ENCODE results near the gene CCDC154. TPM values are rescaled to one million over a fixed set of nuclear protein-coding genes. Genes with fewer than 3 reads are reported as not detected.

CCDC154 gene
- total RNA-seq, 1 donor from 2014 or later = 3.1 TPM

- no peak for TF ChIP-seq CTCF (IDR thresholded peaks at IDR 0.05)
- Histone ChIP-seq H3K27me3 (ENCODE audit: low read depth) (no peaks in the 10 kb centered on the region), H3K4me3 (no peak overlapping the region), H3K4me1 (no peaks in the 10 kb centered on the region), H3K36me3 (peaks cover 62% of the 10 kb centered on the region), H3K9me3 (no peaks in the 10 kb centered on the region), H3K27ac (no peak overlapping the region)
- intact Hi-C loops (cut with DNase I) = no loop called here
- DNase-seq (no peak), ATAC-seq (no peak)
Measured at GRCh38 chr16:1446296-1447080, 2.1 kb upstream of the CCDC154 start.

GRCh38 chr16:1445518-1446203 is 1.3 kb upstream of the CCDC154 start:
- TF ChIP-seq CTCF (IDR thresholded peaks at IDR 0.05) = no peak
- Histone ChIP-seq H3K36me3 (peaks cover 54% of the 10 kb centered on the region), H3K27ac (no peak overlapping the region), H3K4me3 (no peak overlapping the region), H3K4me1 (no peaks in the 10 kb centered on the region), H3K27me3 (ENCODE audit: low read depth) (no peaks in the 10 kb centered on the region), H3K9me3 (no peaks in the 10 kb centered on the region)
- no peak for DNase-seq
- ATAC-seq = no peak
- intact Hi-C loops (cut with DNase I) = no loop called here

GRCh38 chr16:1444730-1445517 is 568 bp upstream of the CCDC154 start:
- H3K27ac ChIP-seq = no peak overlapping the region
- H3K36me3 ChIP-seq = peaks cover 46% of the 10 kb centered on the region
- no peaks in the 10 kb centered on the region for H3K4me1 ChIP-seq
- no peak overlapping the region for H3K4me3 ChIP-seq
- DNase-seq = no peak
- no peak for TF ChIP-seq CTCF (IDR thresholded peaks at IDR 0.05)
- intact Hi-C loops (cut with DNase I) = no loop called here
- H3K9me3 ChIP-seq = no peaks in the 10 kb centered on the region
- ATAC-seq = no peak
- H3K27me3 ChIP-seq (ENCODE audit: low read depth) = no peaks in the 10 kb centered on the region

- no peak for TF ChIP-seq CTCF (IDR thresholded peaks at IDR 0.05)
- Histone ChIP-seq H3K9me3 (no peaks in the 10 kb centered on the region), H3K27me3 (ENCODE audit: low read depth) (no peaks in the 10 kb centered on the region), H3K4me3 (no peak overlapping the region), H3K4me1 (no peaks in the 10 kb centered on the region), H3K36me3 (peaks cover 32% of the 10 kb centered on the region), H3K27ac (no peak overlapping the region)
- DNase-seq (no peak), ATAC-seq (no peak)
- intact Hi-C loops (cut with DNase I) = no loop called here
Measured at GRCh38 chr16:1443403-1443973, 868 bp downstream of the CCDC154 start.

GRCh38 chr16:1442697-1443096 is 1.7 kb downstream of the CCDC154 start:
- Histone ChIP-seq H3K4me1 (no peaks in the 10 kb centered on the region), H3K9me3 (no peaks in the 10 kb centered on the region), H3K36me3 (peaks cover 24% of the 10 kb centered on the region), H3K4me3 (no peak overlapping the region), H3K27me3 (ENCODE audit: low read depth) (no peaks in the 10 kb centered on the region), H3K27ac (no peak overlapping the region)
- no peak for DNase-seq
- intact Hi-C loops (cut with DNase I) = no loop called here
- no peak for ATAC-seq
- TF ChIP-seq CTCF (IDR thresholded peaks at IDR 0.05) = no peak
